GM18502 (cell line): Measurements from ENCODE around the gene SDR9C7.
"Not testable (repeated sequence)": the region's sequence is repeated elsewhere in the genome, so short reads cannot be mapped to it uniquely, and the experiment has no call there.

Experiments
- ATAC-seq: cut with Tn5 transposase; IDR thresholded peaks from one replicate; pipeline ENCODE4 v1.9.1; 2021; ENCODE audit warnings: mild to moderate bottlenecking; ENCODE audit not compliant: unreplicated experiment, poor library complexity

Gene SDR9C7

GRCh38 chr12:56880125-56880992, 53.8 kb downstream of the SDR9C7 start:
- ATAC-seq, result no peak

DNA sequence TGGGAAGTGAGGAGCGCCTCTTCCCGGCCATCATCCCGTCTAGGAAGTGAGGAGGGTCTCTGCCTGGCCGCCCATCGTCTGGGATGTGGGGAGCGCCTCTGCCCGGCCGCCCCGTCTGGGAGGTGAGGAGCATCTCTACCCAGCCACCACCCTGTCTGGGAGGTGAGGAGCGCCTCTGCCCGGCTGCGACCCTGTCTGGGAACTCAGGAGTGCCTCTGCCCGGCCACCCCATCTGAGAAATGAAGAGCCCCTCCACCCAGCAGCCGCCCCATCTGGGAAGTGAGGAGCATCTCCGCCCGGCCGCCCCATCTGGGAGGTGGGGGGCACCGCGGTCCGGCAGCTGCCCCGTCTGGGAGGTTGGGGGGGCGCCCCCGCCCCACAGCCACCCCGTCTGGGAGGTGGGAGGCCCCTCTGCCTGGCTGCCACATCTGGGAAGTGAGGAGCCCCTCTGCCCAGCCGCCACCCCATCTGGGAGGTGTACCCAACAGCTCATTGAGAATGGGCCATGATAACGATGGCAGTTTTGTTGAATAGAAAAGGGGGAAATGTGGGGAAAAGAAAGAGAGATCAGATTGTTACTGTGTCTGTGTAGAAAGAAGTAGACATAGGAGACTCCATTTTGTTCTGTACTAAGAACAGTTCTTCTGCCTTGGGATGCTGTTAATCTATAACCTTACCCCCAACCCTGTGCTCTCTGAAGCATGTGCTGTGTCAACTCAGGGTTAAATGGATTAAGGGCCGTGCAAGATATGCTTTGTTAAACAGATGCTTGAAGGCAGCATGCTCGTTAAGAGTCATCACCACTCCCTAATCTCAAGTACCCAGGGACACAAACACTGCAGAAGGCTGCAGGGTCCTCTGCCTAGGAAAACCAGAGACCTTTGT, 54.7 kb downstream of the SDR9C7 start:
- not testable (repeated sequence) for ATAC-seq

GRCh38 chr12:56878010-56878339, 56.2 kb downstream of the SDR9C7 start:
- no peak for ATAC-seq

DNA sequence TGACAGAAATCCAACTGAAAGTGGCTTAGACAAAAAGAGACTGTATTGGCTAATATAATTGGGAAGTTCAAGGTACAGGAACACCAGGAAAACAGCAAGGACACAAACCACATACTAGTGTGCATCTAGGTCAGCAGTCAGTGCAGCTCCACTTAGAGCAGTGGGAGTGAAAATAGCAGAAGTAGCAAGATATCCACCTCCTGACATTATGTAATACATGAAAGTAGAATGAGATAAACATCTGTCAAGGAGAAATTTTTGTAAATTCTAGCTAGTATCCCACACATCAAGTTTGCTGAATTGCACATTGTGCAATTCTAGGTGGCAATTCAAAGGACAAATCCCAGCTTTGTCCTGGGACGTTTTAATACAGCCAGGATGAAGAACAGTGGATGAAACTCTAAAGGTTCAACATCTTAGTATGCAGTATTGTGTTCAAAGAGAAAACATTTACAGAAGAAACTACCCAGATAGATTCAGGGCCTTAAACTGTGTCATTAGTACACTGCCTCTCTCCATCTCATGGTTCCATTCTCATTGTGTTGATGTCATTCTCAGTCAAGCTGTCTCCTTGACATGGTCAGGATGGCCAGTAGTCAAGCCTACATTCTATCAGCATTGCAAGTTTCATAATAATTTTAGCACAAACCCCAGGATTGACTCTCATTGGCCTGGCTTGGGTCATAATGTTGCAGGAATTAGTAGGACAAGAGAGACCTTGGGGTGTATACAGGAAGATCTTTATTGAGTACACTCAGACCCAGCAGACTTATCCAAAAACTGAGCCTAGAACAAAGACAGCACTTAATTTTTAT, 56.8 kb downstream of the SDR9C7 start:
- no peak for ATAC-seq

DNA sequence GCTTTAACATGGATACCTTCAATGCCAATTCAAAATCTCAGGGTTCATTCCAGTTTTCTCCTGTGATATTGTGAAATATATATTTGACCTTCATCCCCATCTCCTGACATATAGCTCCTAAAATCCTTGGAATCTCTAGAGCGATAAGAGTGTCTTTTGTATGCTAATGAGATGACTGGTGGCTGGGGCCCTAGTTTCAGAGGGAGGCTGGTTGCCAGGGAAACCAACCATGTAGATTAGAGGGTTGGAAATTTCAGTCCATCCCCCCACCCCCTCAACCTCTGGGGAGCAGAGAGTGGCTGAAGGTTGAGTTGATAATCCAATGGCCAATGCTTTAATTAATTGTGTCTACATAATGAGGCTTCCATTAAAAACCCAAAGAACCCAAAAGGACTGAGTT, 59.4 kb downstream of the SDR9C7 start:
- no peak for ATAC-seq

DNA sequence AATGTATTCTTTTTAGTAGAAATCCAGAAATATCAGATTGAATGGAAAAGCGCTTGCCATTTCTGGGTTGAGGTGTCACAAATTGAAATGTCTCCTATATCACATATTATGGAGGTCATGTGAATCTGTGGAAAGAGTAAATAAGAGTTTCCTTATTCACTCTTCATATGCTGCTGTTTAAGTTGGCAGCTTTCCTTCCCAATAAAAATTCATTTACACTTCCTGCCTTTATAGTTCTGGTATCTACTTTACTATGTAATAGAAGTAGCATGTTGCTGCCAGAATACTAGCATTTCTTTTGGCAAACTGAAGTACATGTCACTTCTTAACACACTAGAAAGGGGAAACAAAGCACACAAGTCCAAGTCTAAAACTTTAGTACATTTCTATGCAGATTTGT, 60.8 kb downstream of the SDR9C7 start:
- ATAC-seq, result no peak
